ENCODE results near the gene CXCL12.

DNA sequence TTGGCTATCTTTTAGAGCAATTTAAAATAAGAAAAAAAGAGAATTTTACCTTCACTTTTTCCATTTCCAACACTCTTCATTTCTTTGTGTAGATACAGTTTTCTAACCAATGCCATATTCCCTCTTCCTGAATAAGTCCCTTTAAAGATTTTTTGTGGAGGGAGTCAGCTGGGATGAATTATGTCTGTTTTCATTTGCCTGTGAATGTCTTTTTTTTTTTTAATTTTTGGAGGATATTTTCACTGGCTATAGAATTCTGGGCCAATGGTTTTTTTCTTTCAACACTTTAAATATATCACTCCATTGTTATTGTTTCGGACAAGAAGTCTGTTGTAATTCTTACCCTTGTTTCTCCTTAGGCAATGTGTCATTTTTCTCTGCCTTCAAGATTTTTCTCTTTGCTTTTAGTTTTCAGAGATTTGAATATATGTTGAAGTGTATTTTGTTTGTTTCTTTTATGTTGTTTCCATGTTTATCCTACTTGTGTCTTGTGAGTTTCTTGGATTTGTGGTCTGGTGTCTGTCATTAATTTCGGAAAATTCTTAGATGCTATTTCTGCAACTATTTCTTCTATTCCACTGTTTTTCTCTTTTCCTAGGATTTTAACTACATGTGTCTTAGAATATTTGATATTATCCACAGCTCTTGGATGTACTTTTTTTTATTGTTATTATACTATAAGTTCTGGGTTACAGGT is 20.0 kb upstream of the CXCL12 start:
- TF ChIP-seq GATA2 (IDR thresholded peaks at IDR 0.05; ENCODE audit: low read depth, low read length) (no peak), GATA3 (IDR thresholded peaks at IDR 0.05; ENCODE audit: low read depth, low read length) (no peak)
